T-helper 17 cell (primary cell): ENCODE data around the gene ASPA. TPM values are rescaled to one million over a fixed set of nuclear protein-coding genes. Genes with fewer than 3 reads are reported as not detected.

Experiments
- ATAC-seq: fragments of 150-1000 bp; cut with Tn5 transposase; 2 replicates; pipeline ENCODE4 v1.10.0; 2021; ENCODE audit warnings: mild to moderate bottlenecking, moderate library complexity
- DNase-seq, 3 donors: peaks; one replicate each; pipeline versions ENCODE4 v3.0.0 to v3.0.0-alpha.2; 2020 to 2021
- H3K9me3 ChIP-seq: one replicate; pipeline ENCODE4 v1.7.0; 2013; ENCODE audit warnings: low read length, mild to moderate bottlenecking; ENCODE audit not compliant: control insufficient read depth, poor library complexity, severe bottlenecking
- H3K27ac Mint-ChIP-seq: one replicate; pipeline ENCODE4 v1.8.0; 2022; ENCODE audit warnings: mild to moderate bottlenecking, moderate library complexity, mixed read lengths
- H3K27me3 Mint-ChIP-seq: one replicate; pipeline ENCODE4 v1.8.0; 2022; ENCODE audit warnings: mixed read lengths
- H3K36me3 Mint-ChIP-seq: one replicate; pipeline ENCODE4 v1.8.0; 2022; ENCODE audit warnings: low read depth, mixed read lengths
- H3K4me1 Mint-ChIP-seq: one replicate; pipeline ENCODE4 v1.8.0; 2022; ENCODE audit warnings: mild to moderate bottlenecking, mixed read lengths
- H3K4me3 Mint-ChIP-seq: one replicate; pipeline ENCODE4 v1.8.0; 2022; ENCODE audit warnings: mild to moderate bottlenecking, moderate library complexity, mixed read lengths
- total RNA-seq, 4 donors: library from RNA in 2 of 4; stranded (reverse) in 2 of 4; gene quantifications; one replicate each; pipeline ENCODE4 v1.2.3 and lab custom pipeline; 2022 to 2026

Gene ASPA
- total RNA-seq, 2 donors from 2014 or later: not detected

DNA sequence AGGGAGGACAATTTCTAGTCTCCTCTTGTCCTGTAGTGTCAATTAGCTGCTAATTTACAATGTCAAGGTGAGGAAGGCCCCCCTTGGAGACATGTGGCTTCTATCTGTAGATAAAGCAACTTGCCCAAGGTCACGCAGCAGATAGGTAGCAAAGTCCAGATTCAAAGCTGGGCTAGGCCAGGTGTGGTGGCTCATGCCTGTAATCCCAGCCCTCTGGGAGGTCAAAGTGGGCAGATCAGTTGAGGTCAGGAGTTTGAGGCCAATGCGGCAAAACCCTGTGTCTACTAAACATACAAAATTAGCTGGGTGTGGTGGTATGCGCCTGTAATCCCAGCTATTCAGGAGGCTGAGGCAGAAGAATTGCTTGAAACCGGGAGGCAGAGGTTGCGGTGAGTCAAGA lies 70.7 kb downstream of the ASPA start:
- no peak for ATAC-seq
- peaks cover 3% of the 10 kb centered on the region for H3K36me3 Mint-ChIP-seq
- H3K4me3 Mint-ChIP-seq: no peak overlapping the region
- DNase-seq: no peak
- no peak overlapping the region for H3K27ac Mint-ChIP-seq
- no peaks in the 10 kb centered on the region for H3K9me3 ChIP-seq
- H3K27me3 Mint-ChIP-seq: peaks cover 16% of the 10 kb centered on the region
- H3K4me1 Mint-ChIP-seq: peaks cover 2% of the 10 kb centered on the region

GRCh38 chr17:3546997-3547396 lies 71.2 kb downstream of the ASPA start:
- Mint-ChIP-seq H3K36me3 (peaks cover 3% of the 10 kb centered on the region), H3K4me3 (no peak overlapping the region), H3K27me3 (peaks cover 16% of the 10 kb centered on the region), H3K4me1 (peaks cover 2% of the 10 kb centered on the region), H3K27ac (no peak overlapping the region)
- ATAC-seq (no peak), DNase-seq (no peak)
- H3K9me3 ChIP-seq: no peaks in the 10 kb centered on the region

DNA sequence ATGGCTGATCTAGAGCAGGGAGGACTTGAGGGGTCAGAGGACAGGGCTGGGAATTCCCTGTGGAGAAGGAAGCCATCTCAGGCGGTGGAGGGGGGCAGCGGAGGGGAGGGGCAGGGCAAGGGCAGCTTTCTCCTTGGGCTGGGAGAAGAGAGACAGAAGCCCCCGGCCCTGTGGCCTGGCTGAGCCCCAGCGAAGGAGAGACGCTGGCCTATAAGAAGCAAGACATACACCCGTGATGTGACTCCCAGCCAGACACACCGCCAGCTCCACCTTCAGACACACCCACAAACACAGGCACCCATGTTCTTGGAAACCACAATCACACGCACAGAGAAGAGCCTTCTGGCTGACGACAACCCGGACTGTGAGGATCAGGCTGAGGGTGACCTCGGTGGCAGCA lies 71.8 kb downstream of the ASPA start:
- Mint-ChIP-seq H3K27me3 (peaks cover 15% of the 10 kb centered on the region), H3K36me3 (peaks cover 3% of the 10 kb centered on the region), H3K4me3 (no peak overlapping the region), H3K4me1 (peaks cover 2% of the 10 kb centered on the region), H3K27ac (no peak overlapping the region)
- ATAC-seq: no peak
- no peaks in the 10 kb centered on the region for H3K9me3 ChIP-seq
- no peak for DNase-seq

- peaks cover 11% of the 10 kb centered on the region for H3K27me3 Mint-ChIP-seq
- DNase-seq: no peak
- H3K27ac Mint-ChIP-seq: no peak overlapping the region
- H3K36me3 Mint-ChIP-seq: peaks cover 2% of the 10 kb centered on the region
- ATAC-seq: no peak
- H3K9me3 ChIP-seq: no peaks in the 10 kb centered on the region
- no peaks in the 10 kb centered on the region for H3K4me1 Mint-ChIP-seq
- no peak overlapping the region for H3K4me3 Mint-ChIP-seq
Measured at GRCh38 chr17:3549610-3550162, 73.9 kb downstream of the ASPA start.

GRCh38 chr17:3551189-3551588 lies 75.4 kb downstream of the ASPA start:
- no peaks in the 10 kb centered on the region for H3K9me3 ChIP-seq
- Mint-ChIP-seq H3K27me3 (peaks cover 18% of the 10 kb centered on the region), H3K4me3 (no peak overlapping the region), H3K4me1 (no peaks in the 10 kb centered on the region), H3K36me3 (peaks cover 2% of the 10 kb centered on the region), H3K27ac (no peak overlapping the region)
- DNase-seq: no peak
- no peak for ATAC-seq

- no peaks in the 10 kb centered on the region for H3K9me3 ChIP-seq
- DNase-seq (no peak), ATAC-seq (no peak)
- Mint-ChIP-seq H3K4me3 (no peak overlapping the region), H3K27ac (no peak overlapping the region), H3K27me3 (peaks cover 18% of the 10 kb centered on the region), H3K36me3 (peaks cover 2% of the 10 kb centered on the region), H3K4me1 (peaks cover 3% of the 10 kb centered on the region)
Measured at GRCh38 chr17:3552916-3553315, 77.1 kb downstream of the ASPA start.

Other genes with a start within 250 kb of the ASPA start
- not detected for gene OR3A1, start 177.6 kb upstream of the ASPA start, total RNA-seq
- 1 to 10 TPM; 1.1 TPM for gene OR3A2, start 89.7 kb upstream of the ASPA start, total RNA-seq
- gene OR1E1, start 77.6 kb upstream of the ASPA start, total RNA-seq: not detected
- not detected for gene OR3A3, start 64.6 kb upstream of the ASPA start, total RNA-seq
- gene OR1E2, start 42.2 kb upstream of the ASPA start, total RNA-seq: not detected
- under 1 TPM in 1 of 2 donors, not detected in 1; 0.22 TPM for gene SPATA22, start 4.2 kb upstream of the ASPA start, total RNA-seq
- under 1 TPM; 0.27 to 0.55 TPM for gene TRPV3, start 81.8 kb downstream of the ASPA start, total RNA-seq
- 1 to 10 TPM; 3.2 to 4.0 TPM for gene TRPV1, start 133.4 kb downstream of the ASPA start, total RNA-seq
- gene SHPK, start 160.3 kb downstream of the ASPA start, total RNA-seq: 1 to 10 TPM; 5.3 to 6.4 TPM
- 1 to 10 TPM; 6.9 to 7.4 TPM for gene CTNS, start 160.8 kb downstream of the ASPA start, total RNA-seq
- gene TAX1BP3, start 192.6 kb downstream of the ASPA start, total RNA-seq: 10 to 100 TPM in 1 of 2 donors, 1 to 10 TPM in 1; 9.1 to 32.9 TPM
- 10 to 100 TPM; 23.0 to 28.7 TPM for gene EMC6, start 192.8 kb downstream of the ASPA start, total RNA-seq
- 10 to 100 TPM; 21.8 to 34.2 TPM for gene P2RX5, start 220.2 kb downstream of the ASPA start, total RNA-seq
- gene HASPIN, start 247.9 kb downstream of the ASPA start, total RNA-seq: under 1 TPM; 0.22 to 0.31 TPM